ENCODE measurements around the gene IRF4. TPM values are rescaled to one million over a fixed set of nuclear protein-coding genes. Genes with fewer than 3 reads are reported as not detected.

The IRF4 gene
- total RNA-seq, result 0.19 and 0.28 TPM in 2 replicates

DNA sequence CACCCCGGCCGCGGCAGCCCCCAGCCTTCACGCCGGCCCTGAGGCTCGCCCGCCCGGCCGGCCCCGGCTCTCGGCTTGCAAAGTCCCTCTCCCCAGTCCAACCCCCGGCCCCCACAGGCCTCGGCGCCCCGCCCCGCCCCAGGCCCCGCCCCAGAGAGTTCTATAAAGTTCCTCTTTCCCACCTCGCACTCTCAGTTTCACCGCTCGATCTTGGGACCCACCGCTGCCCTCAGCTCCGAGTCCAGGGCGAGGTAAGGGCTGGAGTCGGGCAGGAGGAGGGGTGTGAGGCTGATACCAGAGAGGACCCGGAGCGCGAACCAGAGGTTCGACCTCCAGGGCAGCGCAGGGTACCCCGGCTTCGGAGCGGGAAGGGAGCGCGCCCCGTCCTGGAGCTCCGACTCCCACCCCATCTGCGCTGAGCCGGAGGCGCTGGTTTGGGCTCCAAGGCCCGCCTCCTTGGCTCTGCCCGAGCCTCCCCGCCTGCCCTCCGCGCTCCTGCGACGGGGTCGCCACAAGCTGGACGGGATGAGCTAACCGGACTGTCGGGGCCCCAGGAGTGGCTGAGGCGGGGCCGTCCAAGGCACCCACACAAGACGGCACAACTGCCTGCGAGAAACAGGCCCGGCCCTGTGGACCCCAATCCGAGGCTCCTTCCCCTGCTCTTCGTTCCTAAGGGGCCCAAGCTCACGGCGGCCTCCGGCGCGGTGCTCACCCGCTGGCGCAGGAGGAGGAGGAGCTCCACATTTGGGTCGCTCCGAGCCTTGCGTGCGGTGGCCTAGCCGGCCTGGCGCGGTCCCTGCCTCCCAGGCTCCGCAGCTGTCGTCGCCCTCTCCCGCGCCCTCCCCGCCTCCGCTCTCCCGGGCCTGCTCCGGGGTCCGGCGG is at the start of gene IRF4:
TSS of gene IRF4 (plus strand) at position 194 of the 882 bp plus-strand sequence. CDS start 1,401 bp downstream, outside the sequence.

Other genes with a start within 250 kb of the IRF4 start
- 9.6 and 18.0 TPM in 2 replicates for gene DUSP22, start 99.3 kb upstream of the IRF4 start, total RNA-seq

Measured in regular cardiac myocyte (primary cell).